ENCODE measurements around the gene MAK.

DNA sequence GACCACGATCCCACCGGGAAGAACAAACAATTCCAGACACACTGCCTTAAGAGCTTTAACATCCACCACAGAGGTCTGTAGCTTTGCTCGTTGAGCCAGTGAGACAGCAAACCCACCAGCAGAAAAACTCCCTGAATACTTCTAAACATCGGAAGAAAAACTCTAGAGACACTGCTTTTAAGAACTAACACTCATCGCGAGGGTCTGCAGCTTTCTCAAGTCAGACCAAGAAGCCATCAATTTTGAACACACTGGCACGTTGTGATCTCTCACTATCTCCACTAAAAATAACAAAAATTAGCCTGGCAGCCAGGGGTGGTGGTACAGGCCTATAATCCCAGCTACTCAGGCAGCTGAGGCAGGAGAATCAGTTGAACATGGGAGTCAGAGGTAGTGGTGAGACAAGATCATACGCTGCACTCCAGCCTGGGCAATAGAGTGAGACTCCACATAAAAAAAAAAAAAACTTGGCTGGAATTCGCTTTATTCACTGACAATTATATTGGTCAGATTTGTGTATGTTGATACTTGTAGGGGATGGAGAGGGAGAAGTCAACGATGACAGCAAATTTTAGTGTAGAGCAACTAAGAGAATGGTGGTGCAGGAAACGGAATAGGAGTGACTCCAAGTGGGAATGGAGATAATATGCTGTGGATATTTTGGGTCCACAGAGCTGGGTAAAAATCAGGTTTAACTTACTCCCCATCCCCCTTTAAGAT, 116.3 kb downstream of the MAK start:
- TF ChIP-seq, protein P1, sequence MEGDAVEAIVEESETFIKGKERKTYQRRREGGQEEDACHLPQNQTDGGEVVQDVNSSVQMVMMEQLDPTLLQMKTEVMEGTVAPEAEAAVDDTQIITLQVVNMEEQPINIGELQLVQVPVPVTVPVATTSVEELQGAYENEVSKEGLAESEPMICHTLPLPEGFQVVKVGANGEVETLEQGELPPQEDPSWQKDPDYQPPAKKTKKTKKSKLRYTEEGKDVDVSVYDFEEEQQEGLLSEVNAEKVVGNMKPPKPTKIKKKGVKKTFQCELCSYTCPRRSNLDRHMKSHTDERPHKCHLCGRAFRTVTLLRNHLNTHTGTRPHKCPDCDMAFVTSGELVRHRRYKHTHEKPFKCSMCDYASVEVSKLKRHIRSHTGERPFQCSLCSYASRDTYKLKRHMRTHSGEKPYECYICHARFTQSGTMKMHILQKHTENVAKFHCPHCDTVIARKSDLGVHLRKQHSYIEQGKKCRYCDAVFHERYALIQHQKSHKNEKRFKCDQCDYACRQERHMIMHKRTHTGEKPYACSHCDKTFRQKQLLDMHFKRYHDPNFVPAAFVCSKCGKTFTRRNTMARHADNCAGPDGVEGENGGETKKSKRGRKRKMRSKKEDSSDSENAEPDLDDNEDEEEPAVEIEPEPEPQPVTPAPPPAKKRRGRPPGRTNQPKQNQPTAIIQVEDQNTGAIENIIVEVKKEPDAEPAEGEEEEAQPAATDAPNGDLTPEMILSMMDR (conservative IDR thresholded peaks at IDR 0.05; ENCODE audit: low read depth, low read length) = no peak
- TF ChIP-seq EZH2 (IDR thresholded peaks at IDR 0.05; ENCODE audit: borderline replicate concordance, low read depth, low read length, poor library complexity, severe bottlenecking) = no peak

Data from A673 (cell line).